Measurements from ENCODE around the gene SGK1.

- TF ChIP-seq, protein P1, sequence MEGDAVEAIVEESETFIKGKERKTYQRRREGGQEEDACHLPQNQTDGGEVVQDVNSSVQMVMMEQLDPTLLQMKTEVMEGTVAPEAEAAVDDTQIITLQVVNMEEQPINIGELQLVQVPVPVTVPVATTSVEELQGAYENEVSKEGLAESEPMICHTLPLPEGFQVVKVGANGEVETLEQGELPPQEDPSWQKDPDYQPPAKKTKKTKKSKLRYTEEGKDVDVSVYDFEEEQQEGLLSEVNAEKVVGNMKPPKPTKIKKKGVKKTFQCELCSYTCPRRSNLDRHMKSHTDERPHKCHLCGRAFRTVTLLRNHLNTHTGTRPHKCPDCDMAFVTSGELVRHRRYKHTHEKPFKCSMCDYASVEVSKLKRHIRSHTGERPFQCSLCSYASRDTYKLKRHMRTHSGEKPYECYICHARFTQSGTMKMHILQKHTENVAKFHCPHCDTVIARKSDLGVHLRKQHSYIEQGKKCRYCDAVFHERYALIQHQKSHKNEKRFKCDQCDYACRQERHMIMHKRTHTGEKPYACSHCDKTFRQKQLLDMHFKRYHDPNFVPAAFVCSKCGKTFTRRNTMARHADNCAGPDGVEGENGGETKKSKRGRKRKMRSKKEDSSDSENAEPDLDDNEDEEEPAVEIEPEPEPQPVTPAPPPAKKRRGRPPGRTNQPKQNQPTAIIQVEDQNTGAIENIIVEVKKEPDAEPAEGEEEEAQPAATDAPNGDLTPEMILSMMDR (IDR thresholded peaks at IDR 0.05) = no peak
- no peak for TF ChIP-seq POLR2AphosphoS5 (IDR thresholded peaks at IDR 0.05)
- TF ChIP-seq EP300 (IDR thresholded peaks at IDR 0.05) = no peak
- no peak for TF ChIP-seq POLR2A (IDR thresholded peaks at IDR 0.05)
Measured at GRCh38 chr6:134314006-134314821, 3.7 kb downstream of the SGK1 start.
